ENCODE measurements around the gene KNDC1.

The KNDC1 gene

GRCh38 chr10:133273534-133274143 lies 113.6 kb downstream of the KNDC1 start:
- TF ChIP-seq, protein P1, sequence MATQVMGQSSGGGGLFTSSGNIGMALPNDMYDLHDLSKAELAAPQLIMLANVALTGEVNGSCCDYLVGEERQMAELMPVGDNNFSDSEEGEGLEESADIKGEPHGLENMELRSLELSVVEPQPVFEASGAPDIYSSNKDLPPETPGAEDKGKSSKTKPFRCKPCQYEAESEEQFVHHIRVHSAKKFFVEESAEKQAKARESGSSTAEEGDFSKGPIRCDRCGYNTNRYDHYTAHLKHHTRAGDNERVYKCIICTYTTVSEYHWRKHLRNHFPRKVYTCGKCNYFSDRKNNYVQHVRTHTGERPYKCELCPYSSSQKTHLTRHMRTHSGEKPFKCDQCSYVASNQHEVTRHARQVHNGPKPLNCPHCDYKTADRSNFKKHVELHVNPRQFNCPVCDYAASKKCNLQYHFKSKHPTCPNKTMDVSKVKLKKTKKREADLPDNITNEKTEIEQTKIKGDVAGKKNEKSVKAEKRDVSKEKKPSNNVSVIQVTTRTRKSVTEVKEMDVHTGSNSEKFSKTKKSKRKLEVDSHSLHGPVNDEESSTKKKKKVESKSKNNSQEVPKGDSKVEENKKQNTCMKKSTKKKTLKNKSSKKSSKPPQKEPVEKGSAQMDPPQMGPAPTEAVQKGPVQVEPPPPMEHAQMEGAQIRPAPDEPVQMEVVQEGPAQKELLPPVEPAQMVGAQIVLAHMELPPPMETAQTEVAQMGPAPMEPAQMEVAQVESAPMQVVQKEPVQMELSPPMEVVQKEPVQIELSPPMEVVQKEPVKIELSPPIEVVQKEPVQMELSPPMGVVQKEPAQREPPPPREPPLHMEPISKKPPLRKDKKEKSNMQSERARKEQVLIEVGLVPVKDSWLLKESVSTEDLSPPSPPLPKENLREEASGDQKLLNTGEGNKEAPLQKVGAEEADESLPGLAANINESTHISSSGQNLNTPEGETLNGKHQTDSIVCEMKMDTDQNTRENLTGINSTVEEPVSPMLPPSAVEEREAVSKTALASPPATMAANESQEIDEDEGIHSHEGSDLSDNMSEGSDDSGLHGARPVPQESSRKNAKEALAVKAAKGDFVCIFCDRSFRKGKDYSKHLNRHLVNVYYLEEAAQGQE (IDR thresholded peaks at IDR 0.05; ENCODE audit: insufficient read depth in 1 of 2, low read depth in 2 of 2, low read length in 2 of 2), result no peak

- TF ChIP-seq TAF1 (IDR thresholded peaks at IDR 0.05; ENCODE audit: borderline replicate concordance, insufficient read depth, low read length) (no peak), POLR2AphosphoS5 (IDR thresholded peaks at IDR 0.05; ENCODE audit: low read depth, low read length) (no peak), SIN3A (IDR thresholded peaks at IDR 0.05; ENCODE audit: borderline replicate concordance, insufficient read depth, low read length) (no peak)
Measured at GRCh38 chr10:133274751-133275683, 115.0 kb downstream of the KNDC1 start.

DNA sequence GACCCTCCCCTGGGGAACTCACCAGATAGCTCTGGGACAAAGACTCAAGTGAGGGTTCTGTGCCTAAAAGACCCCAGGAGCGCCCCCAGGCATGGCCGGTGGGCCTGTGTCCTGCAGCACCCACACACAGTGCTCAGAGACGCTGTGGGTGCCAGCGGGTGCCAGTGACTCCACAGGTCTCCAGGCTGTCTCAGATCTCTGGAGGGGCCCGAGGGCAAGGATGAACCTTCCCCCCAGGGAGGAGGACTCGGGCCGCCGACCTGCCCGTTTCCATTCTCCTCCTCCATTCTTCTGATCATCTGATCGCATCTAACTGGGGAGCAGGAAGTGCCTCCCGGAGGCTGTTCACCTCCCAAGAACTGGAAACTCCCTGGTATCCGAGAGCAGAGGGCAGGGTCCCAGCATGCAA lies 115.7 kb downstream of the KNDC1 start:
- TF ChIP-seq, protein P1 (IDR thresholded peaks at IDR 0.05; ENCODE audit: insufficient read depth in 1 of 2, low read depth in 2 of 2, low read length in 2 of 2), result no peak
- TF ChIP-seq TAF1 (IDR thresholded peaks at IDR 0.05; ENCODE audit: borderline replicate concordance, insufficient read depth, low read length), result no peak
- no peak for TF ChIP-seq SIN3A (IDR thresholded peaks at IDR 0.05; ENCODE audit: borderline replicate concordance, insufficient read depth, low read length)
- no peak for TF ChIP-seq FOXP2 (optimal IDR thresholded peaks at IDR 0.05; ENCODE audit: borderline replicate concordance, extremely low read depth, extremely low read length, insufficient read depth)
- TF ChIP-seq POLR2AphosphoS5 (IDR thresholded peaks at IDR 0.05; ENCODE audit: low read depth, low read length), result no peak
